Adrenal gland (tissue), 12 donors: ENCODE data around the gene GRK6. TPM values are rescaled to one million over a fixed set of nuclear protein-coding genes. Genes with fewer than 3 reads are reported as not detected.

Experiments used
- DNase-seq, 7 donors: peaks; one replicate each; pipeline ENCODE4 v3.0.0-alpha.2; 2019 to 2020
- H3K27ac ChIP-seq, 5 donors: fragments of 200-600 bp; sonication (generic) in 4 of 5; 1 replicate in 3 of 5; 2 replicates in 2 of 5; pipeline versions ENCODE4 v1.5.1 to v1.8.0; 2016 to 2020; ENCODE audit warnings: mild to moderate bottlenecking in 1 of 5
- H3K27me3 ChIP-seq: fragments of 200-600 bp; 2 replicates; pipeline ENCODE4 v1.8.0; 2021
- H3K36me3 ChIP-seq, 2 donors: fragments of 200-600 bp; replicated peaks in 1 of 2; 1 replicate in 1 of 2; 2 replicates in 1 of 2; pipeline versions ENCODE4 v1.5.1 to v1.8.0; 2018 to 2022
- H3K4me1 ChIP-seq, 2 donors: fragments of 200-600 bp; replicated peaks in 1 of 2; 1 replicate in 1 of 2; 2 replicates in 1 of 2; pipeline versions ENCODE4 v1.5.1 to v1.8.0; 2018 to 2021
- H3K4me3 ChIP-seq, 4 donors: fragments of 200-600 bp; sonication (generic) in 3 of 4; one replicate each; pipeline ENCODE4 v1.5.1; 2016 to 2018
- H3K9me3 ChIP-seq, 3 donors: fragments of 200-600 bp; sonication (generic) in 1 of 3; replicated peaks in 1 of 3; 1 replicate in 2 of 3; 2 replicates in 1 of 3; pipeline versions ENCODE4 v1.5.1 to v1.8.0; 2016 to 2021
- CTCF ChIP-seq, 6 experiments: fragments of 450-650 bp in 4 of 6; fragments of 200-600 bp in 2 of 6; sonication (generic) in 1 of 6; IDR thresholded peaks; 1 replicate in 5 of 6; 2 replicates in 1 of 6; pipeline versions ENCODE4 v1.5.1 to v1.8.0; 2016 to 2021; ENCODE audit warnings: antibody characterized with exemption in 6 of 6, mild to moderate bottlenecking in 2 of 6, moderate library complexity in 1 of 6
- POLR2A ChIP-seq, 2 donors: fragments of 450-650 bp; IDR thresholded peaks; one replicate each; pipeline ENCODE4 v1.6.1; 2017; ENCODE audit warnings: antibody characterized with exemption in 2 of 2, mild to moderate bottlenecking in 2 of 2, moderate library complexity in 1 of 2
- WGBS, 4 donors: extraction: QIAGEN DNeasy Blood & Tissue Kit in 2 of 4; methylation state at CpG; one replicate each; pipeline versions ENCODE4 v1.1.5 to v1.1.7; 2013 to 2017; 5-methylcytosine and 5-hydroxymethylcytosine counted together
- intact Hi-C, 2 donors: fragments of 100-400 bp; cut with DNase I; formaldehyde crosslinking; loops; one replicate each; pipeline versions ENCODE4 v1.14.1 to v1.15.0; 2022 to 2023
- polyA plus RNA-seq, 3 donors: library from polyadenylated mRNA; stranded (reverse); fragments of 200-250 nt in 2 of 3; fragments of 350-450 nt in 1 of 3; fragmentation: Illumina TruSeq in 1 of 3; extraction: RNeasy Lipid Tissue Mini Kit (QIAGEN cat#74804) in 1 of 3; gene quantifications; one replicate each; pipeline ENCODE4 v1.2.3, GENCODE V29; 2013 to 2014
- total RNA-seq, 9 donors: library from RNA; depleted of rRNA in 4 of 9; stranded (reverse); fragments of >200 nt in 4 of 9; fragments of 120-200 nt in 1 of 9; fragmentation: NEBNext Ultra II Directional in 1 of 9; extraction: Animal tissue kit (Norgen Biotek cat#: 25700) in 1 of 9; gene quantifications; one replicate each; pipeline versions ENCODE4 v1.1.0 to v1.2.4, GENCODE V29; 2013 to 2023
- donor health status: healthy with polysubstance abuse.
- donor health status: Bipolar disorder and iron deficiency.
- donor health status: DM: yes; HTN: yes; CAD: no.
- donor health status: DM: no; HTN: no; CAD: no.
- donor health status: DM: no; HTN: no; CAD: no.
- donor health status: DM: yes; HTN: yes; CAD: no.

Gene GRK6
- total and polyA plus RNA-seq, 12 donors = 3.5 to 31.9 (median 21.7) TPM

GRCh38 chr5:177427211-177427822 lies 841 bp downstream of the GRK6 start:
- intact Hi-C loops = no loop called here
- Histone ChIP-seq H3K9me3 (no peaks in the 10 kb centered on the region), H3K36me3 (peaks cover 0 to 4% of the 10 kb centered on the region in 2 donors), H3K27ac (peak overlapping the region in 3 of 5 donors; percentile 82 to 95 (median 83)), H3K4me3 (peak overlapping the region in 3 of 4 donors; percentile 65 to 87 (median 77)), H3K27me3 (no peaks in the 10 kb centered on the region), H3K4me1 (peaks cover 12 to 32% of the 10 kb centered on the region in 2 donors)
- DNase-seq = peak in 1 of 7 donors; percentile 41
- no peak for TF ChIP-seq CTCF (IDR thresholded peaks at IDR 0.05)
- TF ChIP-seq POLR2A (IDR thresholded peaks at IDR 0.05) = no peak
- 15 to 19% (median 17%) methylated on average over 10 to 11 of the region's 11 CpGs for WGBS, 4 donors

- Histone ChIP-seq H3K27me3 (no peaks in the 10 kb centered on the region), H3K4me3 (no peak overlapping the region), H3K4me1 (peaks cover 12 to 32% of the 10 kb centered on the region in 2 donors), H3K36me3 (peaks cover 0 to 11% of the 10 kb centered on the region in 2 donors), H3K9me3 (no peaks in the 10 kb centered on the region), H3K27ac (no peak overlapping the region)
- DNase-seq = peak in 1 of 7 donors; percentile 18
- TF ChIP-seq POLR2A (IDR thresholded peaks at IDR 0.05) (no peak), CTCF (IDR thresholded peaks at IDR 0.05) (no peak)
- 73 to 87% (median 79%) methylated on average over 5 to 11 of the region's 11 CpGs for WGBS, 4 donors
- intact Hi-C loops = no loop called here
Observed at GRCh38 chr5:177427919-177428573, 1.6 kb downstream of the GRK6 start.

- DNase-seq = no peak
- H3K4me3 ChIP-seq = no peak overlapping the region
- H3K4me1 ChIP-seq = peaks cover 12 to 32% of the 10 kb centered on the region in 2 donors
- TF ChIP-seq CTCF (IDR thresholded peaks at IDR 0.05) (no peak), POLR2A (IDR thresholded peaks at IDR 0.05) (no peak)
- intact Hi-C loops = no loop called here
- H3K9me3 ChIP-seq = no peaks in the 10 kb centered on the region
- no peaks in the 10 kb centered on the region for H3K27me3 ChIP-seq
- H3K36me3 ChIP-seq = peaks cover 0 to 18% of the 10 kb centered on the region in 2 donors
- peak overlapping the region in 2 of 5 donors; percentile 35 to 58 for H3K27ac ChIP-seq
- 77 to 91% (median 84%) methylated on average over 10 of the region's 10 CpGs for WGBS, 4 donors
Observed at GRCh38 chr5:177428574-177429217, 2.2 kb downstream of the GRK6 start.
